GM13976 (cell line): ENCODE data around the gene SLA2.
"Not testable (repeated sequence)": the region's sequence is repeated elsewhere in the genome, so short reads cannot be mapped to it uniquely, and the experiment has no call there.

ENCODE experiments used
- DNase-seq: peaks from one replicate; pipeline ENCODE4 v3.0.0; 2012; ENCODE audit warnings: low spot score
- CTCF ChIP-seq: IDR thresholded peaks from 2 replicates; pipeline ENCODE4 v1.5.1; 2012; ENCODE audit warnings: borderline replicate concordance, mild to moderate bottlenecking; ENCODE audit not compliant: insufficient read depth; ENCODE audit errors: extremely low read depth, missing control alignments, control extremely low read depth
- in situ Hi-C: fragments of 300-500 bp; cut with MboI; formaldehyde crosslinking; loops from one replicate; pipeline ENCODE4 v1.12.0; 2022; ENCODE audit warnings: low sequenced_read_pairs, mixed read lengths, inconsistent platforms; ENCODE audit not compliant: unreplicated experiment

SLA2 gene

DNA sequence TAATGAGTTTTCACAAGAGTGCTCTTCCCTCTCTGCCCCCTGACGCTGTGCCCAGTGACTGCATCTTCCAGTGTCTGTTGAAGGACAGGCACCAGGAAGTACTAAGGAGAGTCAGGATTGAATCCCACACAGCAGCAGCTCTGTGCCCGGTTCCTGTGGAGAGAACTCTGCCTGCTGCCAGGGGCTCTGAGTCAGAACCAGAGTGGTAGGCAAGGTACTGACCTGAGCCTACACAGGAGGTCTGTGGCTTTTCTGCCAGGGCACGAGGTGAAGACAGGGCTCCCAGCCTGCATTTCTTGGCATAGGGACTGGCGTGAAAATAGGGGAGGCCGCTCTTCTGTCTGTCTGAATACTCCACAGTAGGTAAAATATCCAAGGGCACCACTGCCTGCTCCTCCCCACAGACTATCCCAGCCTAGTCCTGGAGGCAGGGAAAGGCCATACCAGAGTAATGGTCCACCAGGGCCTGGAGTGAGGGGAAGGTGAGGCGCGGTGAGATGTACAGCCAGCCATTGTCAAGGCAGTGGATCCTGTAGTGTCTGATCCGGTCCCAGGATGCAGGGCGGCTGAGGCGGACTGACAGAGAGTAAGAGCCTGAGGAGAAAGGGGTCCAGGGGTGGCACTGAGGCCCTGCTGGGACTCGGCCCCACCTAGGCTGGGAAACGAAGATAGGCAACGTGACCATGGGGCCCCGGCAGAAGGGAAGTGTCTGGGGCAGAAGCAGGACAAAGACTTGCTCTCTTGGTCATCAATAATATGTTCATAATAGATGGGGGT is 31.0 kb downstream of the SLA2 start:
- in situ Hi-C loops: no loop called here
- no peak for TF ChIP-seq CTCF

DNA sequence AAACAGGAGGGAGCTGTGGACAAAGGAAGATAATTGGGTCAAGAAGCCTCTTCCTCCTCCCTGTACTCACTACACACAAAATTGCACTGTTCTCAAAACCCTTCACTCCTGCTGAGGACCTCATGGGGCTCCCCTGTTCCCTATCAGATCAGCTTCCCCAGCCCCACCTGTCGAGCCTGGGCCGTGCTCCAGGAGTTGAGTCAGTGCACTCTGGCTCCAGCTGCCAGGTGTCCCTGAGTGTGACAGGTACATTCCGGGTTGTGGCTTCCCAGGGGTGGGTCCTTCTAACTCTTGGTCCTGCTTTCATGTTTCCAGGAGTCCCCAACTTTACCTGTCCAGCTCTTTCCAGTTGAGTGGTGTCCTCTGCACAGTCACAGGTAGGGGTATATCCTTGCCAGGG is 32.0 kb downstream of the SLA2 start:
- no peak for DNase-seq
- in situ Hi-C loops: no loop called here
- TF ChIP-seq CTCF: no peak

More for the DNA sequence above, 31.0 kb downstream of the SLA2 start:
- no peak for DNase-seq

DNA sequence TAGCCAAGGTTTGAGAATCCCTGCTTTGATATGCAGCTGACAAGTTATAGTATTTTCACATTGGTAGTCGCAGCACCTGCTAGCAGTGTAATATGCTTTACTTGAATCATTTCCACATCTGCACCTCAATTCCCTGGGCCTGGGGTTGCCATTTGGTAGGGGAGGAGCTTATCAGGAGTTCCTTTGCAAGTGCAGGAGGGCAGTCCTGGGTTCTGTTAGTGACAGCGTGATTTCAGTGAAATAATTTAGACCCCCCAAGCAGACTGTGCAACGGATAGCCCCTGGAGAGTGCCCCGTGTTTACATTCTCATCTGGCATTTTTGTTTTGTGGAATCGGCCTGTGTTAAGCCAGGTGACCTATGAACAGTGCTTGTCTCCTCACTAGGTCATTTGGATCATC is 34.4 kb downstream of the SLA2 start:
- TF ChIP-seq CTCF: no peak
- in situ Hi-C loops: no loop called here
- DNase-seq: no peak

- DNase-seq, in situ Hi-C loops: not testable (repeated sequence)
These were observed 37.6 kb downstream of the SLA2 start for GRCh38 chr20:36608388-36608728.

- no peak for TF ChIP-seq CTCF
- DNase-seq: no peak
- in situ Hi-C loops: no loop called here
These were observed 38.2 kb downstream of the SLA2 start for GRCh38 chr20:36607586-36608387.

GRCh38 chr20:36606158-36607066 is 39.6 kb downstream of the SLA2 start:
- no peak for DNase-seq
- in situ Hi-C loops: no loop called here
- TF ChIP-seq CTCF: no peak
